IMR-90 (cell line): Measurements from ENCODE around the gene DPYD. TPM values are rescaled to one million over a fixed set of nuclear protein-coding genes. Genes with fewer than 3 reads are reported as not detected.

ENCODE experiments used
- ATAC-seq: fragments of 200-7000 bp; cut with Tn5 transposase; 2 replicates; pipeline ENCODE4 v1.9.1; 2020; ENCODE audit warnings: low read depth, mild to moderate bottlenecking, moderate library complexity
- BruUV-seq: library from RNA; stranded (reverse); fragments of 400-500 nt; replicated peaks from 2 replicates; lab custom pipeline; 2021; lab: Mats Ljungman, UMichigan
- CTCF ChIA-PET: fragments of 300-600 bp; formaldehyde crosslinking; extraction: SDS; loops from one replicate; lab custom pipeline; 2021; ENCODE audit warnings: antibody characterized with exemption; lab: Yijun Ruan, JAX
- POLR2A ChIA-PET: fragments of 300-600 bp; sonication (Branson Sonifier 250); formaldehyde crosslinking; loops from one replicate; lab custom pipeline; 2022; ENCODE audit warnings: antibody characterized with exemption; ENCODE audit not compliant: unreplicated experiment; lab: Charles Lee
- DNase-seq: peaks from one replicate; pipeline ENCODE4 v3.0.0; 2013
- H2AFZ ChIP-seq: replicated peaks from 2 replicates; pipeline ENCODE3; 2013; ENCODE audit warnings: low read length, mild to moderate bottlenecking; ENCODE audit not compliant: poor library complexity
- H2AK5ac ChIP-seq: 2 replicates; pipeline ENCODE4 v1.6.1; 2013; ENCODE audit warnings: low read depth, low read length, inconsistent platforms
- H2AK9ac ChIP-seq: replicated peaks from 2 replicates; pipeline ENCODE3; 2013; ENCODE audit warnings: mild to moderate bottlenecking, low read depth, low read length, moderate library complexity; ENCODE audit not compliant: poor library complexity
- H2BK120ac ChIP-seq: 2 replicates; pipeline ENCODE4 v1.6.1; 2013; ENCODE audit warnings: low read depth, low read length, inconsistent platforms
- H2BK15ac ChIP-seq: 3 replicates; pipeline ENCODE4 v1.6.1; 2013; ENCODE audit warnings: low read depth, low read length, inconsistent platforms
- H2BK20ac ChIP-seq: 2 replicates; pipeline ENCODE4 v1.6.1; 2013; ENCODE audit warnings: low read depth, mild to moderate bottlenecking, inconsistent platforms, low read length, moderate library complexity
- H2BK5ac ChIP-seq: 2 replicates; pipeline ENCODE4 v1.6.1; 2013; ENCODE audit warnings: mild to moderate bottlenecking, low read depth, low read length, inconsistent platforms; ENCODE audit not compliant: poor library complexity, severe bottlenecking
- H3K14ac ChIP-seq: replicated peaks from 2 replicates; pipeline ENCODE4 v1.6.1; 2013; ENCODE audit warnings: low read depth, low read length, inconsistent platforms
- H3K18ac ChIP-seq: 2 replicates; pipeline ENCODE4 v1.6.1; 2013; ENCODE audit warnings: low read depth, low read length, control low read depth
- H3K23ac ChIP-seq: 2 replicates; pipeline ENCODE4 v1.6.1; 2013; ENCODE audit warnings: low read depth, low read length, inconsistent platforms
- H3K27ac ChIP-seq: 2 replicates; pipeline ENCODE4 v1.5.1; 2013; ENCODE audit warnings: mild to moderate bottlenecking, control low read depth, low read length; ENCODE audit not compliant: insufficient read depth
- H3K27me3 ChIP-seq: 2 replicates; pipeline ENCODE4 v1.6.1; 2013; ENCODE audit warnings: low read length; ENCODE audit not compliant: control insufficient read depth, insufficient read depth
- H3K36me3 ChIP-seq: 2 replicates; pipeline ENCODE4 v1.6.1; 2013; ENCODE audit warnings: low read length, mixed read lengths; ENCODE audit not compliant: control insufficient read depth, insufficient read depth
- H3K4ac ChIP-seq: 2 replicates; pipeline ENCODE4 v1.6.1; 2013; ENCODE audit warnings: low read depth, low read length, inconsistent platforms
- H3K4me1 ChIP-seq: 2 replicates; pipeline ENCODE4 v1.6.1; 2013; ENCODE audit warnings: low read length, mixed read lengths; ENCODE audit not compliant: control insufficient read depth, insufficient read depth
- H3K4me2 ChIP-seq: 2 replicates; pipeline ENCODE4 v1.6.1; 2013; ENCODE audit warnings: low read depth, mild to moderate bottlenecking, control low read depth, low read length, moderate library complexity
- H3K4me3 ChIP-seq: 2 replicates; pipeline ENCODE4 v1.5.1; 2013; ENCODE audit warnings: low read depth, mild to moderate bottlenecking, control low read depth, low read length, moderate library complexity; ENCODE audit not compliant: insufficient read depth
- H3K56ac ChIP-seq: 2 replicates; pipeline ENCODE4 v1.6.1; 2013; ENCODE audit warnings: low read length, inconsistent platforms; ENCODE audit not compliant: insufficient read depth; ENCODE audit errors: extremely low read depth
- H3K79me1 ChIP-seq, 2 experiments: 2 replicates each; pipeline ENCODE4 v1.6.1; 2013; ENCODE audit warnings: low read length in 2 of 2, inconsistent platforms in 1 of 2, low read depth in 1 of 2
- H3K9ac ChIP-seq: 2 replicates; pipeline ENCODE4 v1.6.1; 2013; ENCODE audit warnings: low read depth, low read length, control low read depth
- H3K9me1 ChIP-seq: 2 replicates; pipeline ENCODE4 v1.6.1; 2013; ENCODE audit warnings: low read length, inconsistent platforms; ENCODE audit not compliant: insufficient read depth
- H3K9me3 ChIP-seq: 2 replicates; pipeline ENCODE4 v1.6.1; 2013; ENCODE audit warnings: low read length; ENCODE audit not compliant: control insufficient read depth, insufficient read depth
- H4K20me1 ChIP-seq: 2 replicates; pipeline ENCODE4 v1.6.1; 2013; ENCODE audit warnings: low read length, inconsistent platforms; ENCODE audit not compliant: insufficient read depth
- H4K5ac ChIP-seq: 2 replicates; pipeline ENCODE4 v1.6.1; 2013; ENCODE audit warnings: mild to moderate bottlenecking, low read depth, low read length, control low read depth
- H4K8ac ChIP-seq, 2 experiments: 2 replicates each; pipeline ENCODE4 v1.6.1; 2013; ENCODE audit warnings: low read depth in 2 of 2, low read length in 2 of 2, control low read depth in 1 of 2, inconsistent platforms in 1 of 2
- H4K91ac ChIP-seq: 2 replicates; pipeline ENCODE4 v1.6.1; 2013; ENCODE audit warnings: low read depth, low read length, inconsistent platforms; ENCODE audit not compliant: insufficient read depth
- BHLHE40 ChIP-seq: fragments of 150-350 bp; IDR thresholded peaks from 2 replicates; pipeline ENCODE4 v1.6.1; 2016; ENCODE audit warnings: mild to moderate bottlenecking, low read depth, low read length
- CEBPB ChIP-seq: IDR thresholded peaks from 2 replicates; pipeline ENCODE4 v1.6.1; 2012; ENCODE audit warnings: low read depth, low read length, improper control_type of control experiment
- ELK1 ChIP-seq: fragments of 150-350 bp; IDR thresholded peaks from 2 replicates; pipeline ENCODE4 v1.6.1; 2016; ENCODE audit warnings: low read depth, mild to moderate bottlenecking, low read length, moderate library complexity, borderline replicate concordance
- FOS ChIP-seq: fragments of 150-350 bp; IDR thresholded peaks from 2 replicates; pipeline ENCODE4 v1.6.1; 2016; ENCODE audit warnings: low read depth, low read length
- MAFK ChIP-seq: IDR thresholded peaks from 2 replicates; pipeline ENCODE4 v1.6.1; 2012; ENCODE audit warnings: low read depth, low read length, improper control_type of control experiment
- NFE2L2 ChIP-seq: fragments of 150-350 bp; IDR thresholded peaks from 2 replicates; pipeline ENCODE4 v1.6.1; 2016; ENCODE audit warnings: low read depth, mild to moderate bottlenecking, low read length
- POLR2A ChIP-seq: IDR thresholded peaks from 2 replicates; pipeline ENCODE4 v1.6.1; 2012; ENCODE audit warnings: mild to moderate bottlenecking, low read depth, low read length
- RAD21 ChIP-seq: IDR thresholded peaks from 2 replicates; pipeline ENCODE4 v1.6.1; 2012; ENCODE audit warnings: low read length, improper control_type of control experiment
- SMC3 ChIP-seq: fragments of 150-350 bp; IDR thresholded peaks from 2 replicates; pipeline ENCODE4 v1.6.1; 2016; ENCODE audit warnings: low read depth, mild to moderate bottlenecking, antibody characterized with exemption, low read length, moderate library complexity
- USF2 ChIP-seq: fragments of 150-350 bp; IDR thresholded peaks from 2 replicates; pipeline ENCODE4 v1.6.1; 2017; ENCODE audit warnings: mild to moderate bottlenecking, antibody characterized with exemption, low read length, low read depth
- WGBS, 2 experiments: methylation state at CpG; one replicate each; pipeline versions ENCODE4 v1.1.5 to v1.1.7; 2013; ENCODE audit warnings: missing lambda C conversion rate in 2 of 2; ENCODE audit not compliant: insufficient read length in 1 of 2; ENCODE audit errors: extremely low coverage in 2 of 2; 5-methylcytosine and 5-hydroxymethylcytosine counted together
- dilution Hi-C: fragments of 300-500 bp; cut with HindIII; formaldehyde crosslinking; loops from one replicate; pipeline ENCODE4 v1.14.3; 2018; ENCODE audit warnings: low sequenced_read_pairs; ENCODE audit not compliant: unreplicated experiment
- in situ Hi-C: fragments of 300-500 bp; cut with MboI; formaldehyde crosslinking; loops from 3 replicates; pipeline ENCODE4 v1.14.3; 2019; ENCODE audit warnings: low sequenced_read_pairs, inconsistent platforms, mixed read lengths
- intact Hi-C: fragments of 100-400 bp; cut with micrococcal nuclease; formaldehyde crosslinking; loops from 2 replicates; pipeline ENCODE4 v1.10.0; 2022
- polyA plus RNA-seq, 3 experiments: library from polyadenylated mRNA; depleted of rRNA; stranded (reverse); fragments of >200 nt; gene quantifications; 2 replicates each; pipeline ENCODE4 v1.2.3, GENCODE V29; 2012; ENCODE audit warnings: low replicate concordance in 1 of 3
- total RNA-seq: library from RNA; depleted of rRNA; stranded (reverse); fragments of >200 nt; gene quantifications from 2 replicates; pipeline ENCODE4 v1.2.3, GENCODE V29; 2012

The DPYD gene
- total and polyA plus RNA-seq, 2 of the 4 experiments (the other 2 are of a cell fraction): 9.3 to 47.3 TPM

GRCh38 chr1:97814121-97814520 is 106.7 kb downstream of the DPYD start:
- no peaks in the 10 kb centered on the region for H4K20me1 ChIP-seq
- H3K4me2 ChIP-seq: no peak overlapping the region
- no peak overlapping the region for H3K4ac ChIP-seq
- no peak overlapping the region for H2BK5ac ChIP-seq
- peaks cover 2% of the 10 kb centered on the region; the same call in 1 of the 2 replicates for H3K4me1 ChIP-seq
- H3K56ac ChIP-seq: no peak overlapping the region
- H4K5ac ChIP-seq: no peak overlapping the region
- in situ Hi-C loops (loop anchor here (25.0 kb wide), 1 partner anchor 577 kb away; no protein-coding TSS in a partner anchor), intact Hi-C loops (loop anchor here (5.0 kb wide), 1 partner anchor 567 kb away; no protein-coding TSS in a partner anchor), dilution Hi-C loops (no loop called here)
- no peak overlapping the region for H2AK9ac ChIP-seq
- H3K27me3 ChIP-seq: no peaks in the 10 kb centered on the region
- H4K8ac ChIP-seq: no peak overlapping the region
- H3K4me3 ChIP-seq: no peak overlapping the region
- 0% methylated on average over 1 of the region's 1 CpG; no CpG with 5 or more reads in 1 of the 2 experiments for WGBS, 2 experiments
- DNase-seq (peak; percentile 54), ATAC-seq (peak; percentile 29)
- H2BK20ac ChIP-seq: no peak overlapping the region
- H3K79me1 ChIP-seq: no peaks in the 10 kb centered on the region
- no peak overlapping the region; the same call in 1 of the 2 replicates for H3K14ac ChIP-seq
- no peak overlapping the region for H2BK15ac ChIP-seq
- H3K9ac ChIP-seq: no peak overlapping the region
- no peak for TF ChIP-seq NFE2L2
- TF ChIP-seq FOS: no peak
- TF ChIP-seq POLR2A: no peak
- no peak for TF ChIP-seq MAFK
- no peak for TF ChIP-seq BHLHE40
- no peak for TF ChIP-seq SMC3
- TF ChIP-seq RAD21: no peak
- no peak for TF ChIP-seq CEBPB
- TF ChIP-seq ELK1: no peak
- TF ChIP-seq USF2: no peak
- no TSS peak for BruUV-seq
- ChIA-PET CTCF (interaction anchor here (0.6 kb wide), 1 partner anchor 238 kb away, joined by 3 read pairs; no protein-coding TSS in a partner anchor), POLR2A (no interaction called here)
- H3K27ac ChIP-seq: no peak overlapping the region
- no peaks in the 10 kb centered on the region for H3K36me3 ChIP-seq
- H3K23ac ChIP-seq: no peak overlapping the region
- H2AFZ ChIP-seq: no peak overlapping the region
- H4K91ac ChIP-seq: no peak overlapping the region
- H3K9me3 ChIP-seq: no peaks in the 10 kb centered on the region
- no peak overlapping the region for H2BK120ac ChIP-seq
- no peak overlapping the region for H2AK5ac ChIP-seq
- H3K9me1 ChIP-seq: no peaks in the 10 kb centered on the region
- no peak overlapping the region for H3K18ac ChIP-seq
